Mesendoderm (in vitro differentiated cells): Measurements from ENCODE around the gene BNIP5.
"Not testable (repeated sequence)": the region's sequence is repeated elsewhere in the genome, so short reads cannot be mapped to it uniquely, and the experiment has no call there.

Experiments used
- DNase-seq: peaks from one replicate; pipeline ENCODE4 v3.0.0; 2013
- H2AK5ac ChIP-seq: 2 replicates; pipeline ENCODE4 v1.6.1; 2013; ENCODE audit warnings: low read length, inconsistent platforms
- H2BK120ac ChIP-seq: 2 replicates; pipeline ENCODE4 v1.6.1; 2013; ENCODE audit warnings: low read depth, mild to moderate bottlenecking, low read length, moderate library complexity, mixed read lengths
- H2BK15ac ChIP-seq: replicated peaks from 2 replicates; pipeline ENCODE4 v1.6.1; 2013; ENCODE audit warnings: low read depth, mild to moderate bottlenecking, moderate library complexity
- H2BK5ac ChIP-seq: 2 replicates; pipeline ENCODE4 v1.6.1; 2013; ENCODE audit warnings: low read length, inconsistent platforms
- H3K18ac ChIP-seq: 2 replicates; pipeline ENCODE4 v1.6.1; 2013; ENCODE audit warnings: mild to moderate bottlenecking, low read length, mixed read lengths
- H3K23ac ChIP-seq: one replicate; pipeline ENCODE4 v1.6.1; 2013; ENCODE audit warnings: low read length
- H3K27ac ChIP-seq: 2 replicates; pipeline ENCODE4 v1.5.1; 2013; ENCODE audit warnings: low read depth, mild to moderate bottlenecking, inconsistent platforms, low read length, moderate library complexity
- H3K27me3 ChIP-seq: 2 replicates; pipeline ENCODE4 v1.6.1; 2013; ENCODE audit warnings: low read length, control low read depth, mild to moderate bottlenecking, inconsistent platforms; ENCODE audit not compliant: insufficient read depth, poor library complexity
- H3K36me3 ChIP-seq: 2 replicates; pipeline ENCODE4 v1.6.1; 2013; ENCODE audit warnings: low read length, inconsistent platforms; ENCODE audit not compliant: control insufficient read depth, insufficient read depth
- H3K4ac ChIP-seq: one replicate; pipeline ENCODE4 v1.6.1; 2013; ENCODE audit warnings: low read depth, mild to moderate bottlenecking, low read length, moderate library complexity
- H3K4me1 ChIP-seq: 2 replicates; pipeline ENCODE4 v1.6.1; 2013; ENCODE audit warnings: low read depth, low read length, inconsistent platforms; ENCODE audit not compliant: control insufficient read depth
- H3K4me2 ChIP-seq: 2 replicates; pipeline ENCODE4 v1.6.1; 2013; ENCODE audit warnings: low read length
- H3K4me3 ChIP-seq: 2 replicates; pipeline ENCODE4 v1.5.1; 2013; ENCODE audit warnings: mild to moderate bottlenecking, low read length
- H3K56ac ChIP-seq: one replicate; pipeline ENCODE4 v1.6.1; 2013; ENCODE audit warnings: low read length
- H3K79me1 ChIP-seq: 2 replicates; pipeline ENCODE4 v1.6.1; 2013; ENCODE audit warnings: low read length, inconsistent platforms
- H3K79me2 ChIP-seq: 2 replicates; pipeline ENCODE4 v1.6.1; 2013; ENCODE audit warnings: mild to moderate bottlenecking, low read length; ENCODE audit not compliant: control insufficient read depth, insufficient read depth
- H3K9ac ChIP-seq: 2 replicates; pipeline ENCODE4 v1.6.1; 2013; ENCODE audit warnings: low read length, inconsistent platforms
- H4K5ac ChIP-seq: one replicate; pipeline ENCODE4 v1.6.1; 2013; ENCODE audit warnings: low read length
- H4K8ac ChIP-seq: one replicate; pipeline ENCODE4 v1.6.1; 2013; ENCODE audit warnings: low read depth, mild to moderate bottlenecking, control low read depth, low read length, moderate library complexity
- WGBS: extraction: QIAGEN DNeasy Blood & Tissue Kit; methylation state at CpG from one replicate; pipeline ENCODE4 v1.1.7; 2013; ENCODE audit warnings: low lambda C conversion rate, missing lambda C conversion rate; ENCODE audit not compliant: insufficient coverage; ENCODE audit errors: extremely low coverage; 5-methylcytosine and 5-hydroxymethylcytosine counted together

Gene BNIP5

DNA sequence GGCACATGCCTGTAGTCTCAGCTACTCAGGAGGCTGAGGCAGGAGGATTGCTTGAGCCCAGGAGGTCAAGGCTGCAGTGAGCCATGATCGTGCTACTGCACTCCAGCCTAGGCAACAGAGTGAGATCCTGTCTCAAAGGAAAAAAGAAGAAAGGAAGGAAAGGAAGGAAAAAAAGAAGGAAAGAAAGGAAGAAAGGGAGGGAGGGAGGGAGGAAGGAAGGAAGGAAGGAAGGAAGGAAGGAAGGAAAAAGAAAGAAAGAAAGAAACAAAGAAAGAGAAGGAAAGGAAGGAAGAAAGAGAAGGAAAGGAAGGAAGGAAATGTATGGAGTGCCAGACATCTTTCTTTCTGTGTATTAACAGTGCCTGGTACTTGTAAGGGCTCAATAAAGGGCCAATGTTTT, 1.5 kb upstream of the BNIP5 start:
- H3K27me3 ChIP-seq, H2BK120ac ChIP-seq, H3K4me2 ChIP-seq, H2AK5ac ChIP-seq, H3K23ac ChIP-seq, H3K4ac ChIP-seq, H3K27ac ChIP-seq, H4K5ac ChIP-seq, H3K79me2 ChIP-seq, H3K4me3 ChIP-seq, H2BK15ac ChIP-seq, H3K4me1 ChIP-seq, H3K56ac ChIP-seq, H3K36me3 ChIP-seq, H4K8ac ChIP-seq, H3K9ac ChIP-seq, H3K18ac ChIP-seq, H2BK5ac ChIP-seq, H3K79me1 ChIP-seq, DNase-seq: not testable (repeated sequence)
- WGBS: no CpG with 5 or more reads among the region's 1 CpG

DNA sequence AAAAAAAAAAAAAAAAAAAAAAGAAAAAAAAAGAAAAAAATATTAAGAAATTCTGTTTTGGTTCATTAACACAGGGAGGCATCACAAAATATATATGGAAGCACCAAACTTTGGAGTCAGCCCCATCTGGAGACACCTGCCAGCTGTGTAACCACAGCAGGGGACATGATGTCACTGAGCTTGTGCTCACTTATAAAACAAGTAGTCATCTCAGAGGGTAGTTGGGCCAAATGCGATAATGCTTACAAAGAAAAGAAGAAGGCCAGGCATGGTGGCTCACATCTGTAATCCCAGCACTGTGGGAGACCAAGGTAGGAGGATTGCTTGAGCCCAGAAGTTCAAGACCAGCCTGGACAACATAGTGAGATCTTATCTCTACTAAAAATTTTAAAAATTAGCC, 1.1 kb upstream of the BNIP5 start:
- Histone ChIP-seq H3K18ac (no peak overlapping the region), H3K4me3 (no peak overlapping the region), H4K5ac (no peak overlapping the region), H2AK5ac (no peak overlapping the region), H3K36me3 (no peaks in the 10 kb centered on the region), H2BK15ac (no peak overlapping the region), H3K79me1 (no peaks in the 10 kb centered on the region), H3K4me1 (no peaks in the 10 kb centered on the region), H4K8ac (no peak overlapping the region), H2BK5ac (no peak overlapping the region), H3K23ac (no peak overlapping the region), H3K27ac (no peak overlapping the region), H3K79me2 (no peaks in the 10 kb centered on the region), H3K9ac (no peak overlapping the region), H3K56ac (no peak overlapping the region), H3K4ac (no peak overlapping the region), H3K27me3 (peaks cover 3% of the 10 kb centered on the region), H2BK120ac (no peak overlapping the region), H3K4me2 (no peak overlapping the region)
- WGBS: no CpG with 5 or more reads among the region's 1 CpG
- DNase-seq: no peak

GRCh38 chr6:36336208-36336710, 429 bp downstream of the BNIP5 start:
- no peak for DNase-seq
- Histone ChIP-seq H2BK120ac (no peak overlapping the region), H3K79me2 (no peaks in the 10 kb centered on the region), H3K4me3 (no peak overlapping the region), H3K27me3 (peaks cover 3% of the 10 kb centered on the region), H3K23ac (no peak overlapping the region), H3K27ac (no peak overlapping the region), H2AK5ac (no peak overlapping the region), H3K4ac (no peak overlapping the region), H4K5ac (no peak overlapping the region), H3K56ac (no peak overlapping the region), H3K36me3 (no peaks in the 10 kb centered on the region), H3K4me1 (no peaks in the 10 kb centered on the region), H2BK15ac (no peak overlapping the region), H4K8ac (no peak overlapping the region), H3K18ac (no peak overlapping the region), H3K9ac (no peak overlapping the region), H2BK5ac (no peak overlapping the region), H3K79me1 (no peaks in the 10 kb centered on the region), H3K4me2 (no peak overlapping the region)
- WGBS: no CpG with 5 or more reads among the region's 5 CpGs

DNA sequence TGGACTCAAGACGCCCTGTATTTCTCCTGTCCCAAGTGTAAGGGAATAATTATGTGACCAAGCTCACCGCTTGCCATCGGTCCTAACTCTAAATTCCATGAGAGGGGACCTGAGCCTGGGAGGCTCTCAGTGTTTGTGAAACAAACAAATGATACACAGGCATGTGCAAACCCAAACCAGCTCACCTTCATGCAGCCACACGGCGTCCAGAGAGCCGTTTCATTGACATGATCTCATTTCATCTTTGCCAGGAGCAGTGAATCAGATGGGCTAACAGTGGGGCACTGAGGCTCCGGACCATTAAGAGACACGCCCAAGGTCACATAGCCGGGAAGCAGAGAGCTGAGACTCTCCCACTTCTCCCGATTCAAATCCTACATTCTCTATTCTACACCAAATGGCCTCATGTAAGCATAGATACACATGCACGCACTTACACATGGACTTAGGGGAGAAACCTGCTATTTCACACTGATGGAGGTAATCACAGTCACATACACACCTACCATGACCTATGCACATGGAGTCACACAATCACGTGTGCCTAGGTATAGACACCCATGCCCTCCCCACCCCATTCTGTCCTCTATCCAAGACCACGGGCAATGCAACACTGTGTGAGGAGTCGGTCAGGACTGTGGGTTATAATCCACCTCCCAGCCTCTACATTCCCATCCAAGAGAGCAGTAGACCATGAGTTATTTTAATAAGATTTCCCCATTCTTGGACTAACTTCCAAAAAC, 1.1 kb downstream of the BNIP5 start:
- no peak overlapping the region for H4K8ac ChIP-seq
- no peak overlapping the region for H2AK5ac ChIP-seq
- no CpG with 5 or more reads among the region's 14 CpGs for WGBS
- no peak overlapping the region for H4K5ac ChIP-seq
- no peak for DNase-seq
- H2BK5ac ChIP-seq: no peak overlapping the region
- H3K9ac ChIP-seq: no peak overlapping the region
- no peaks in the 10 kb centered on the region for H3K79me2 ChIP-seq
- no peak overlapping the region for H3K27ac ChIP-seq
- H3K4me2 ChIP-seq: no peak overlapping the region
- H3K79me1 ChIP-seq: no peaks in the 10 kb centered on the region
- H2BK15ac ChIP-seq: no peak overlapping the region
- H3K18ac ChIP-seq: no peak overlapping the region
- H3K27me3 ChIP-seq: peaks cover 3% of the 10 kb centered on the region
- H3K36me3 ChIP-seq: no peaks in the 10 kb centered on the region
- no peak overlapping the region for H3K23ac ChIP-seq
- H3K4me3 ChIP-seq: no peak overlapping the region
- no peaks in the 10 kb centered on the region for H3K4me1 ChIP-seq
- H3K4ac ChIP-seq: no peak overlapping the region
- H3K56ac ChIP-seq: no peak overlapping the region
- H2BK120ac ChIP-seq: no peak overlapping the region

- Histone ChIP-seq H3K4me3 (no peak overlapping the region), H3K27me3 (peaks cover 2% of the 10 kb centered on the region), H3K4me2 (no peak overlapping the region), H3K56ac (no peak overlapping the region), H4K5ac (no peak overlapping the region), H2AK5ac (no peak overlapping the region), H3K18ac (no peak overlapping the region), H4K8ac (no peak overlapping the region), H3K79me1 (no peaks in the 10 kb centered on the region), H2BK5ac (no peak overlapping the region), H3K79me2 (no peaks in the 10 kb centered on the region), H3K9ac (no peak overlapping the region), H3K27ac (no peak overlapping the region), H2BK120ac (no peak overlapping the region), H3K4ac (no peak overlapping the region), H3K36me3 (no peaks in the 10 kb centered on the region), H3K4me1 (peaks cover 1% of the 10 kb centered on the region), H3K23ac (no peak overlapping the region), H2BK15ac (no peak overlapping the region)
- no CpG with 5 or more reads among the region's 14 CpGs for WGBS
- no peak for DNase-seq
Observed at GRCh38 chr6:36334832-36335459, 1.7 kb downstream of the BNIP5 start.
